ENCODE data around the gene ANGPTL1.

DNA sequence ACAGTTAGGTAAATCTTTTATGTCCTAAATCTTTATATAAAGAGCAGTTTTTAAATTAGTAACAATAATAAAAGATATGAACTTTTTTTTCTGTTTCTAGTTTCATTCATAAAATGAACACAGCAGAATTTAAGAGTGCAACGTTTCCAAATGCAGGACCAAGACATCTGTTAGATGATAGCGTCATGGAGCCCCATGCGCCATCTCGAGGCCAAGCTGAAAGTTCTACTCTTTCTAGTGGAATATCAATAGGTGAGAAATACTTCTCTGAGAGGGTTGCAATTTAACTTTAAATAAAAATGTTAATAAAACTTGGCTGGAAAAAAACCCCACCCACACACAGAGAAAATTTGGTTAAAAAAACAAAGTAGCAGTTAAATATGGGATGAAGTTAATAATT is 15.0 kb upstream of the ANGPTL1 start:
- TF ChIP-seq, protein P1, sequence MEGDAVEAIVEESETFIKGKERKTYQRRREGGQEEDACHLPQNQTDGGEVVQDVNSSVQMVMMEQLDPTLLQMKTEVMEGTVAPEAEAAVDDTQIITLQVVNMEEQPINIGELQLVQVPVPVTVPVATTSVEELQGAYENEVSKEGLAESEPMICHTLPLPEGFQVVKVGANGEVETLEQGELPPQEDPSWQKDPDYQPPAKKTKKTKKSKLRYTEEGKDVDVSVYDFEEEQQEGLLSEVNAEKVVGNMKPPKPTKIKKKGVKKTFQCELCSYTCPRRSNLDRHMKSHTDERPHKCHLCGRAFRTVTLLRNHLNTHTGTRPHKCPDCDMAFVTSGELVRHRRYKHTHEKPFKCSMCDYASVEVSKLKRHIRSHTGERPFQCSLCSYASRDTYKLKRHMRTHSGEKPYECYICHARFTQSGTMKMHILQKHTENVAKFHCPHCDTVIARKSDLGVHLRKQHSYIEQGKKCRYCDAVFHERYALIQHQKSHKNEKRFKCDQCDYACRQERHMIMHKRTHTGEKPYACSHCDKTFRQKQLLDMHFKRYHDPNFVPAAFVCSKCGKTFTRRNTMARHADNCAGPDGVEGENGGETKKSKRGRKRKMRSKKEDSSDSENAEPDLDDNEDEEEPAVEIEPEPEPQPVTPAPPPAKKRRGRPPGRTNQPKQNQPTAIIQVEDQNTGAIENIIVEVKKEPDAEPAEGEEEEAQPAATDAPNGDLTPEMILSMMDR (conservative IDR thresholded peaks at IDR 0.05; ENCODE audit: low read length), result no peak
- TF ChIP-seq EZH2phosphoT487 (IDR thresholded peaks at IDR 0.05; ENCODE audit: borderline replicate concordance), result no peak
